PFSK-1 (cell line): ENCODE measurements around the gene C19orf85.

Source experiments
- POLR2AphosphoS5 ChIP-seq: IDR thresholded peaks from 2 replicates; pipeline ENCODE4 v1.6.1; 2012; ENCODE audit warnings: low read depth, mild to moderate bottlenecking, control low read depth, low read length, moderate library complexity
- TAF1 ChIP-seq: IDR thresholded peaks from 2 replicates; pipeline ENCODE4 v1.6.1; 2012; ENCODE audit warnings: low read length, control low read depth, borderline replicate concordance; ENCODE audit not compliant: insufficient read depth

DNA sequence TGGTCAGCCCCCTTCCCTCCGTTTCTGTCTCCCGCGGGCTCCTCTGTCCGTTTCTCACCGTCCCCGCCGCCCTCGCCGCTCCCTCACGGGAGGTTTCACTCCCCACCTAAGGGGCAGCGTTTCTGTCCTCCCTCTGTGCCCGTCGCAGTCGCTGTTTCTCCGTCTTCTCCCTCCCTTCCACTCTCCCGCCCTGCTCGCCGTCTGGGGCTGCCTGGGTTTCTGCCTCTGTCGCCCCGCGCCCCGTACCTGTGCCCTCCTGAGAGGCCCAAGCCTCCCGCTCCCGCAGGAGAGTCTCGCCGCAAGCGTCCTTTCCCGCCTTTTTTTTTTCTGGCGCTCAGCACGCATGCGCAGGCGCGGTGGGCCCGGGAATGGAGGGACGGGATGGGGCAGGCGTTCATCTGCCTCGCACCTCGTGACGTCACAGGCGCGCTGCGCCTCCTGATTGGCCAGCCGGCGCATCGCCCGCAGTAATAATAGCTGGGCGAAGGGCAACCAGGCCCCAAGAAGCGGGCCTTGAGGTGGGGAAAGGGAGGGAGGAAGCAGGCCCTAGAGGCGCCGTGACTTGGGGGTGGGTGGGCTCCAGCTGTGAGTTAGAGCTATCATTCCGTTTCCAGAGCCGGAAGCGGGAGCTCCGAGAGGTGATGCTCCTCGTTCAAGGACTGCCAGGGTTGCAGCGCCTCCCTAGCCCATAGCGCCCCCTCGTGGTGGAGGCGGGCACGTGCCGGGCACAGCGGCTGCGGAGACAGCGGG lies 39.1 kb upstream of the C19orf85 start:
- TF ChIP-seq POLR2AphosphoS5 (no peak), TAF1 (no peak)
